ENCODE measurements around the gene TMEM181. TPM values are rescaled to one million over a fixed set of nuclear protein-coding genes. Genes with fewer than 3 reads are reported as not detected.
A peak's percentile ranks its signal among the peaks of the same experiment; 100 is the strongest.

TMEM181 gene
- polyA plus RNA-seq, 1 of the 3 experiments (the other 2 are of a cell fraction): 19.5 TPM

GRCh38 chr6:158653577-158654354, 93.9 kb downstream of the TMEM181 start:
- H2AFZ ChIP-seq (ENCODE audit: low read depth): peak overlapping the region; percentile 76; the same call in 1 of the 2 replicates
- no peaks in the 10 kb centered on the region for H4K20me1 ChIP-seq (ENCODE audit: insufficient read depth)
- H3K79me2 ChIP-seq (ENCODE audit: insufficient read depth): no peaks in the 10 kb centered on the region
- H3K36me3 ChIP-seq (replicated peaks in 1 of 2; ENCODE audit: control insufficient read depth in 1 of 2, insufficient read depth in 2 of 2, low read length in 1 of 2): no peaks in the 10 kb centered on the region
- no peak for TF ChIP-seq IRF3 (IDR thresholded peaks at IDR 0.05; ENCODE audit: low read depth, low read length)
- no peak for TF ChIP-seq GABPA (IDR thresholded peaks at IDR 0.05; ENCODE audit: low read depth)
- TF ChIP-seq GATA2 (CRISPR knock-in tag; IDR thresholded peaks at IDR 0.05): no peak
- TF ChIP-seq MEF2A (IDR thresholded peaks at IDR 0.05; ENCODE audit: borderline replicate concordance, low read depth): no peak
- TF ChIP-seq JUND (IDR thresholded peaks at IDR 0.05): no peak
- TF ChIP-seq FOXJ3 (CRISPR knock-in tag; IDR thresholded peaks at IDR 0.05): no peak
- no peak for TF ChIP-seq EP300 (IDR thresholded peaks at IDR 0.05; ENCODE audit: borderline replicate concordance in 1 of 2, low read depth in 1 of 2, low read length in 1 of 2)
- no peak for TF ChIP-seq EZH2phosphoT487 (IDR thresholded peaks at IDR 0.05; ENCODE audit: borderline replicate concordance, low read depth)
- TF ChIP-seq ZBTB33 (IDR thresholded peaks at IDR 0.05; ENCODE audit: borderline replicate concordance, low read depth): no peak
- no peak for TF ChIP-seq NFIC (IDR thresholded peaks at IDR 0.05; ENCODE audit: borderline replicate concordance)
- no peak for TF ChIP-seq POLR2AphosphoS5 (IDR thresholded peaks at IDR 0.05; ENCODE audit: low read depth, low read length)
- TF ChIP-seq FOSL2 (IDR thresholded peaks at IDR 0.05; ENCODE audit: borderline replicate concordance, low read depth): no peak
- TF ChIP-seq FOXM1 (IDR thresholded peaks at IDR 0.05; ENCODE audit: low read depth): no peak
- no peak for TF ChIP-seq CHD2 (IDR thresholded peaks at IDR 0.05; ENCODE audit: low read length, partially characterized antibody)
- no peak for TF ChIP-seq PBX3 (IDR thresholded peaks at IDR 0.05)
- TF ChIP-seq USF2 (IDR thresholded peaks at IDR 0.05; ENCODE audit: borderline replicate concordance, low read depth, low read length): no peak
- no peak for TF ChIP-seq RFX5 (IDR thresholded peaks at IDR 0.05; ENCODE audit: low read length)
- TF ChIP-seq ELF1 (IDR thresholded peaks at IDR 0.05): no peak
- TF ChIP-seq USF1 (IDR thresholded peaks at IDR 0.05; ENCODE audit: borderline replicate concordance, low read depth): no peak
- no peak for TF ChIP-seq RXRA (IDR thresholded peaks at IDR 0.05; ENCODE audit: borderline replicate concordance, low read depth)
- H3K4me3 ChIP-seq (ENCODE audit: low read depth in 2 of 2, low read length in 1 of 2): no peak overlapping the region
- peaks cover 52% of the 10 kb centered on the region for H3F3A ChIP-seq (replicated peaks; ENCODE audit: insufficient read depth)
- H3K27ac ChIP-seq (ENCODE audit: low read depth in 2 of 2, low read length in 1 of 2): peak overlapping the region; percentile 67 to 92
- no peaks in the 10 kb centered on the region for H3K9me3 ChIP-seq
- H3K9ac ChIP-seq: peak overlapping the region; percentile 63
- no peaks in the 10 kb centered on the region for H3K27me3 ChIP-seq (ENCODE audit: insufficient read depth)
- 98% methylated on average over 15 of the region's 15 CpGs for WGBS (ENCODE audit: low lambda C conversion rate)
- peak overlapping the region; percentile 62 for H3K4me2 ChIP-seq
- ChIA-PET CTCF (interaction anchor here (1.2 to 1.9 kb wide), 2 partner anchors 9 to 37 kb away, joined by 4 to 7 read pairs; partner anchors contain the start of gene DYNLT1), POLR2A (interaction anchor here (1.3 kb wide), 1 partner anchor 9 kb away, joined by 11 read pairs; the partner anchor contains the start of gene DYNLT1)
- H3K4me1 ChIP-seq (ENCODE audit: control insufficient read depth in 1 of 2, insufficient read depth in 2 of 2, low read depth in 1 of 2, low read length in 1 of 2): peaks cover 16 to 37% of the 10 kb centered on the region in 2 experiments; a peak in 3 of 4 replicates
- H3K9me2 ChIP-seq: no peaks in the 10 kb centered on the region
- no peak for DNase-seq
